AG10803 (cell line): Measurements from ENCODE around the gene TUBGCP6.
"Not testable (repeated sequence)": the region's sequence is repeated elsewhere in the genome, so short reads cannot be mapped to it uniquely, and the experiment has no call there.

Experiments
- DNase-seq: peaks from one replicate; pipeline ENCODE4 v3.0.0; 2010; ENCODE audit warnings: low read depth
- H3K4me3 ChIP-seq: 2 replicates; pipeline ENCODE4 v1.5.1; 2011; ENCODE audit warnings: mild to moderate bottlenecking, low read length, control low read depth
- CTCF ChIP-seq: conservative IDR thresholded peaks from 2 replicates; pipeline ENCODE4 v1.5.1; 2011; ENCODE audit warnings: mild to moderate bottlenecking, low read length, control low read depth, inconsistent platforms

Gene TUBGCP6

GRCh38 chr22:50273352-50273751 is 28.5 kb upstream of the TUBGCP6 start:
- DNase-seq, result not testable (repeated sequence)
- TF ChIP-seq CTCF, result peak; percentile 15; the same call in 1 of the 2 replicates

GRCh38 chr22:50272044-50272802 is 27.4 kb upstream of the TUBGCP6 start:
- TF ChIP-seq CTCF, result no peak
- DNase-seq, result peak; percentile 29
- no peak overlapping the region for H3K4me3 ChIP-seq

More at GRCh38 chr22:50273352-50273751, 28.5 kb upstream of the TUBGCP6 start:
- H3K4me3 ChIP-seq, result not testable (repeated sequence)

GRCh38 chr22:50271519-50271970 is 26.7 kb upstream of the TUBGCP6 start:
- no peak; the same call in 1 of the 2 replicates for TF ChIP-seq CTCF
- DNase-seq, result peak; percentile 54
- H3K4me3 ChIP-seq, result peak overlapping the region; percentile 62

GRCh38 chr22:50270666-50271394 is 26.0 kb upstream of the TUBGCP6 start:
- no peak for TF ChIP-seq CTCF
- peak overlapping the region; percentile 62 for H3K4me3 ChIP-seq
- peak; percentile 68 for DNase-seq

GRCh38 chr22:50269970-50270665 is 25.3 kb upstream of the TUBGCP6 start, which contains the start of gene MAPK11:
TSS of gene MAPK11 (minus strand) at chr22:50270380. CDS start at chr22:50270292, 88 bp downstream.
- DNase-seq, result peak; percentile 43
- no peak for TF ChIP-seq CTCF
- peak within 1 kb of the TSS; percentile 62 for H3K4me3 ChIP-seq

GRCh38 chr22:50269573-50269969 is 24.7 kb upstream of the TUBGCP6 start:
- no peak for TF ChIP-seq CTCF
- DNase-seq, result no peak
- H3K4me3 ChIP-seq, result peak overlapping the region; percentile 47
